HepG2 (cell line): Measurements from ENCODE around the gene TXNRD3. TPM values are rescaled to one million over a fixed set of nuclear protein-coding genes. Genes with fewer than 3 reads are reported as not detected.

Source experiments
- ATAC-seq: fragments of 200-7000 bp; cut with Tn5 transposase; 3 replicates; pipeline ENCODE4 v1.9.1; 2020; ENCODE audit warnings: mild to moderate bottlenecking, moderate library complexity
- BruUV-seq: library from RNA; stranded (reverse); fragments of 400-500 nt; replicated peaks from 2 replicates; lab custom pipeline; 2021; lab: Mats Ljungman, UMichigan
- CTCF ChIA-PET: fragments of 300-600 bp; formaldehyde crosslinking; extraction: SDS; loops from one replicate; lab custom pipeline; 2021; ENCODE audit warnings: low total read pairs, inconsistent platforms, low intra/inter-chr PET ratio; lab: Yijun Ruan, JAX
- POLR2A ChIA-PET: fragments of 350-600 bp; sonication (Branson Sonifier 250); formaldehyde crosslinking; loops from one replicate; lab custom pipeline; 2020; ENCODE audit warnings: antibody characterized with exemption, inconsistent platforms; lab: Yijun Ruan, JAX
- DNase-seq: peaks from one replicate; pipeline ENCODE4 v3.0.0-alpha.2; 2015; ENCODE audit warnings: low spot score
- FAIRE-seq: peaks from 3 replicates; lab custom pipeline; 2011; peaks lifted over from hg19 to GRCh38; lab: Jason Lieb, UNC
- H2AFZ ChIP-seq: one replicate; pipeline ENCODE4 v1.6.1; 2011; ENCODE audit warnings: low read length, inconsistent platforms
- H3K27ac ChIP-seq: fragments of 300-600 bp; 3 replicates; pipeline ENCODE4 v1.8.0; 2011; ENCODE audit warnings: mixed run types, mild to moderate bottlenecking, mixed read lengths, low read length, inconsistent platforms; ENCODE audit not compliant: insufficient read depth; ENCODE audit errors: extremely low read length
- H3K27me3 ChIP-seq, 2 experiments: fragments of 200-600 bp in 1 of 2; 2 replicates in 1 of 2; 3 replicates in 1 of 2; pipeline versions ENCODE4 v1.6.0 to v1.8.0; 2011; ENCODE audit warnings: low read length in 2 of 2, mild to moderate bottlenecking in 2 of 2, moderate library complexity in 2 of 2, inconsistent platforms in 1 of 2; ENCODE audit not compliant: insufficient read depth in 2 of 2, control insufficient read depth in 1 of 2
- H3K36me3 ChIP-seq, 2 experiments: fragments of 200-600 bp in 1 of 2; replicated peaks in 1 of 2; 2 replicates in 1 of 2; 3 replicates in 1 of 2; pipeline versions ENCODE4 v1.5.1 to v1.8.0; 2011; ENCODE audit warnings: low read length in 2 of 2, inconsistent platforms in 1 of 2; ENCODE audit not compliant: insufficient read depth in 2 of 2, control insufficient read depth in 1 of 2
- H3K4me1 ChIP-seq: 2 replicates; pipeline ENCODE4 v1.5.1; 2012; ENCODE audit warnings: low read length, inconsistent platforms; ENCODE audit not compliant: insufficient read depth
- H3K4me2 ChIP-seq: 2 replicates; pipeline ENCODE4 v1.6.0; 2011; ENCODE audit warnings: low read depth, low read length, inconsistent platforms
- H3K4me3 ChIP-seq, 3 experiments: fragments of 200-600 bp in 1 of 3; sonication (generic), shearing (Covaris generic) in 1 of 3; replicated peaks in 1 of 3; 2 replicates each; pipeline ENCODE4 v1.5.1; 2011 to 2016; ENCODE audit warnings: low read length in 3 of 3, inconsistent platforms in 2 of 3, low read depth in 2 of 3, mild to moderate bottlenecking in 2 of 3, control low read depth in 1 of 3, mixed read lengths in 1 of 3; ENCODE audit not compliant: insufficient read depth in 1 of 3
- H3K79me2 ChIP-seq: one replicate; pipeline ENCODE4 v1.6.1; 2011; ENCODE audit warnings: low read length, inconsistent platforms; ENCODE audit not compliant: insufficient read depth
- H3K9ac ChIP-seq: 2 replicates; pipeline ENCODE4 v1.6.0; 2011; ENCODE audit warnings: mild to moderate bottlenecking, low read depth, low read length, inconsistent platforms; ENCODE audit not compliant: insufficient read depth
- H3K9me3 ChIP-seq: 2 replicates; pipeline ENCODE4 v1.5.1; 2012; ENCODE audit warnings: mild to moderate bottlenecking, low read length
- H4K20me1 ChIP-seq: 2 replicates; pipeline ENCODE4 v1.6.0; 2011; ENCODE audit warnings: inconsistent platforms, mild to moderate bottlenecking, low read length, moderate library complexity; ENCODE audit not compliant: insufficient read depth
- AGO1 ChIP-seq: fragments of 200-400 bp; formaldehyde crosslinking; IDR thresholded peaks from 2 replicates; pipeline ENCODE4 v1.6.1; 2017; ENCODE audit warnings: mild to moderate bottlenecking, low read depth, low read length, moderate library complexity; ENCODE audit not compliant: poor library complexity, severe bottlenecking
- NONO ChIP-seq, 2 experiments: fragments of 450-650 bp in 1 of 2; sonication (generic) in 1 of 2; formaldehyde crosslinking in 1 of 2; IDR thresholded peaks in 1 of 2; conservative IDR thresholded peaks in 1 of 2; 2 replicates each; pipeline versions ENCODE4 v1.6.1 to v1.8.0; 2017 to 2022; ENCODE audit warnings: mild to moderate bottlenecking in 1 of 2, missing genetic modification reagents in 1 of 2, moderate library complexity in 1 of 2
- NR2F1 ChIP-seq, 2 experiments: fragments of 450-650 bp in 1 of 2; formaldehyde crosslinking in 1 of 2; IDR thresholded peaks; 2 replicates each; pipeline versions ENCODE4 v1.5.0 to v1.6.1; 2016 to 2020; ENCODE audit warnings: mild to moderate bottlenecking in 1 of 2, missing compliant biosample characterization in 1 of 2, missing genetic modification reagents in 1 of 2, moderate library complexity in 1 of 2
- PCBP1 ChIP-seq: fragments of 200-400 bp; formaldehyde crosslinking; IDR thresholded peaks from 2 replicates; pipeline ENCODE4 v1.6.1; 2017; ENCODE audit warnings: mild to moderate bottlenecking, low read depth, low read length, borderline replicate concordance
- PLSCR1 ChIP-seq: sonication (generic); formaldehyde crosslinking; IDR thresholded peaks from 2 replicates; pipeline ENCODE4 v1.5.0; 2020; ENCODE audit warnings: missing genetic modification reagents, mild to moderate bottlenecking, borderline replicate concordance
- ZFP91 ChIP-seq: sonication (generic); formaldehyde crosslinking; IDR thresholded peaks from 2 replicates; pipeline ENCODE4 v1.9.0; 2022; ENCODE audit warnings: missing genetic modification reagents, mild to moderate bottlenecking, borderline replicate concordance
- ZFX ChIP-seq: sonication (generic); formaldehyde crosslinking; IDR thresholded peaks from 2 replicates; pipeline ENCODE4 v1.4.0; 2020; ENCODE audit warnings: mild to moderate bottlenecking, low read depth, missing genetic modification reagents, moderate library complexity
- WGBS: methylation state at CpG from one replicate; pipeline ENCODE4 v1.1.6; 2017; ENCODE audit warnings: low lambda C conversion rate; 5-methylcytosine and 5-hydroxymethylcytosine counted together
- in situ Hi-C: cut with HindIII; loops from 2 replicates; pipeline ENCODE4 v1.10.0; 2017; ENCODE audit warnings: low pct_unique_long_range_greater_than_20kb; ENCODE audit not compliant: extremely low pct_ligation_motif_present
- intact Hi-C: fragments of 100-400 bp; cut with micrococcal nuclease; formaldehyde crosslinking; loops from one replicate; pipeline ENCODE4 v1.10.0; 2022; ENCODE audit not compliant: unreplicated experiment
- polyA plus RNA-seq, 8 experiments: library from polyadenylated mRNA; depleted of rRNA in 3 of 8; stranded (reverse) in 7 of 8; unstranded in 1 of 8; fragments of >200 nt; fragmentation: Illumina TruSeq in 4 of 8; extraction: Trizol in 4 of 8; gene quantifications; 2 replicates each; pipeline versions ENCODE4 v1.2.1 to v1.2.3, GENCODE V29; 2011 to 2016; ENCODE audit warnings: low read depth in 4 of 8, missing spikeins in 1 of 8, mixed read lengths in 1 of 8; ENCODE audit not compliant: insufficient read depth in 1 of 8
- total RNA-seq, 5 experiments: library from RNA; depleted of rRNA; stranded (reverse); fragments of >200 nt; fragmentation: Illumina TruSeq; extraction: Trizol; gene quantifications; 2 replicates each; pipeline ENCODE4 v1.2.3, GENCODE V29; 2016; ENCODE audit warnings: low read depth in 1 of 5
- TF ChIP-seq, protein P1 (sequence below): sonication (generic); formaldehyde crosslinking; IDR thresholded peaks from 2 replicates; pipeline ENCODE4; 2020; ENCODE audit warnings: missing genetic modification reagents, mild to moderate bottlenecking, borderline replicate concordance
- TF ChIP-seq, protein P2 (sequence below): sonication (generic); formaldehyde crosslinking; IDR thresholded peaks from 2 replicates; pipeline ENCODE4 v1.5.1; 2020; ENCODE audit warnings: missing genetic modification reagents, mild to moderate bottlenecking, borderline replicate concordance

Gene TXNRD3
- total and polyA plus RNA-seq, 2 of the 13 experiments (the other 11 are each of a cell fraction or from before 2014, with no cell fraction given): 4.8 to 20.7 TPM

GRCh38 chr3:126678693-126679317, 23.9 kb upstream of the TXNRD3 start:
- Histone ChIP-seq H2AFZ (no peak overlapping the region), H3K9me3 (no peaks in the 10 kb centered on the region), H3K27me3 (peaks cover 6 to 57% of the 10 kb centered on the region in 2 experiments; a peak in 4 of 5 replicates), H3K4me2 (peak overlapping the region; percentile 65), H3K4me3 (peak overlapping the region in 1 of 3 experiments; percentile 53; a peak in 1 of 6 replicates), H3K36me3 (no peaks in the 10 kb centered on the region), H3K27ac (no peak overlapping the region), H3K4me1 (peaks cover 17% of the 10 kb centered on the region), H4K20me1 (no peaks in the 10 kb centered on the region; the same call in 1 of the 2 replicates), H3K9ac (0 out of 2 replicates have a peak overlapping the region, but pooled peaks have one; percentile 5), H3K79me2 (no peaks in the 10 kb centered on the region)
- ChIA-PET CTCF (interaction anchor here (1.5 to 1.9 kb wide), 2 partner anchors 68 to 777 kb away, joined by 6 to 9 read pairs; no protein-coding TSS in a partner anchor), POLR2A (no interaction called here)
- FAIRE-seq: no peak
- in situ Hi-C loops (loop anchor here (5.0 to 10.0 kb wide), 2 partner anchors 296 to 778 kb away; no protein-coding TSS in a partner anchor), intact Hi-C loops (loop anchor here (1.0 to 10.0 kb wide), 5 partner anchors 67 to 863 kb away; partner anchors contain the start of gene PLXNA1)
- WGBS: 18% methylated on average over 27 of the region's 30 CpGs
- ATAC-seq: peak; percentile 54
- no peak for DNase-seq
- BruUV-seq: no TSS peak
- TF ChIP-seq ZFP91 (peak; percentile 37; the same call in 1 of the 2 replicates), PLSCR1 (CRISPR knock-in tag) (no peak), AGO1 (peak; percentile 19), NR2F1 (CRISPR knock-in tag; IDR thresholded peaks at IDR 0.05) (no peak), NONO (IDR thresholded peaks at IDR 0.05) (no peak), NONO (CRISPR knock-in tag; conservative IDR thresholded peaks at IDR 0.05) (0 out of 2 replicates have a peak, but pooled peaks have one; percentile 26), PCBP1 (0 out of 2 replicates have a peak, but pooled peaks have one; percentile 61), ZFX (no peak)
- TF ChIP-seq, protein P1, sequence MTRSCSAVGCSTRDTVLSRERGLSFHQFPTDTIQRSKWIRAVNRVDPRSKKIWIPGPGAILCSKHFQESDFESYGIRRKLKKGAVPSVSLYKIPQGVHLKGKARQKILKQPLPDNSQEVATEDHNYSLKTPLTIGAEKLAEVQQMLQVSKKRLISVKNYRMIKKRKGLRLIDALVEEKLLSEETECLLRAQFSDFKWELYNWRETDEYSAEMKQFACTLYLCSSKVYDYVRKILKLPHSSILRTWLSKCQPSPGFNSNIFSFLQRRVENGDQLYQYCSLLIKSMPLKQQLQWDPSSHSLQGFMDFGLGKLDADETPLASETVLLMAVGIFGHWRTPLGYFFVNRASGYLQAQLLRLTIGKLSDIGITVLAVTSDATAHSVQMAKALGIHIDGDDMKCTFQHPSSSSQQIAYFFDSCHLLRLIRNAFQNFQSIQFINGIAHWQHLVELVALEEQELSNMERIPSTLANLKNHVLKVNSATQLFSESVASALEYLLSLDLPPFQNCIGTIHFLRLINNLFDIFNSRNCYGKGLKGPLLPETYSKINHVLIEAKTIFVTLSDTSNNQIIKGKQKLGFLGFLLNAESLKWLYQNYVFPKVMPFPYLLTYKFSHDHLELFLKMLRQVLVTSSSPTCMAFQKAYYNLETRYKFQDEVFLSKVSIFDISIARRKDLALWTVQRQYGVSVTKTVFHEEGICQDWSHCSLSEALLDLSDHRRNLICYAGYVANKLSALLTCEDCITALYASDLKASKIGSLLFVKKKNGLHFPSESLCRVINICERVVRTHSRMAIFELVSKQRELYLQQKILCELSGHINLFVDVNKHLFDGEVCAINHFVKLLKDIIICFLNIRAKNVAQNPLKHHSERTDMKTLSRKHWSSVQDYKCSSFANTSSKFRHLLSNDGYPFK (CRISPR knock-in tag): 0 out of 2 replicates have a peak, but pooled peaks have one; percentile 9
- TF ChIP-seq, protein P2, sequence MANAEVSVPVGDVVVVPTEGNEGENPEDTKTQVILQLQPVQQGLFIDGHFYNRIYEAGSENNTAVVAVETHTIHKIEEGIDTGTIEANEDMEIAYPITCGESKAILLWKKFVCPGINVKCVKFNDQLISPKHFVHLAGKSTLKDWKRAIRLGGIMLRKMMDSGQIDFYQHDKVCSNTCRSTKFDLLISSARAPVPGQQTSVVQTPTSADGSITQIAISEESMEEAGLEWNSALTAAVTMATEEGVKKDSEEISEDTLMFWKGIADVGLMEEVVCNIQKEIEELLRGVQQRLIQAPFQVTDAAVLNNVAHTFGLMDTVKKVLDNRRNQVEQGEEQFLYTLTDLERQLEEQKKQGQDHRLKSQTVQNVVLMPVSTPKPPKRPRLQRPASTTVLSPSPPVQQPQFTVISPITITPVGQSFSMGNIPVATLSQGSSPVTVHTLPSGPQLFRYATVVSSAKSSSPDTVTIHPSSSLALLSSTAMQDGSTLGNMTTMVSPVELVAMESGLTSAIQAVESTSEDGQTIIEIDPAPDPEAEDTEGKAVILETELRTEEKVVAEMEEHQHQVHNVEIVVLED (CRISPR knock-in tag): 0 out of 2 replicates have a peak, but pooled peaks have one; percentile 19
